ENCODE data around the gene FLVCR2.

- TF ChIP-seq CTCF (IDR thresholded peaks at IDR 0.05) (no peak), POLR2A (IDR thresholded peaks at IDR 0.05) (no peak)
Observed at GRCh38 chr14:75634848-75635247, 56.4 kb downstream of the FLVCR2 start.

Data from lower leg skin (tissue), 3 donors.